Posterior cingulate gyrus (tissue), 11 donors: ENCODE measurements around the gene FAN1.
A peak's percentile ranks its signal among the peaks of the same experiment; 100 is the strongest.

Experiments used
- DNase-seq, 10 donors: peaks; one replicate each; pipeline versions ENCODE4 v3.0.0 to v3.0.0-alpha.2; 2020 to 2021; ENCODE audit warnings: mixed read lengths in 3 of 10
- intact Hi-C: fragments of 100-400 bp; cut with DNase I; formaldehyde crosslinking; loops from one replicate; pipeline ENCODE4 v1.15.1; 2023

The FAN1 gene

GRCh38 chr15:30918366-30918765, 14.7 kb downstream of the FAN1 start:
- DNase-seq: peak in 1 of 10 donors; percentile 22

GRCh38 chr15:30919877-30920550, 16.3 kb downstream of the FAN1 start:
- intact Hi-C loops: no loop called here
- DNase-seq: peak in 1 of 10 donors; percentile 39

More at GRCh38 chr15:30918366-30918765, 14.7 kb downstream of the FAN1 start:
- intact Hi-C loops: no loop called here

- DNase-seq: peak in 1 of 10 donors; percentile 37
- intact Hi-C loops: no loop called here
Measured at GRCh38 chr15:30921106-30921505, 17.4 kb downstream of the FAN1 start.

- intact Hi-C loops: loop anchor here (2.0 kb wide), 1 partner anchor 69 kb away; the partner anchor contains the start of gene MTMR10
- peak in 9 of 10 donors; percentile 41 to 96 (median 68) for DNase-seq
Measured at GRCh38 chr15:30921781-30922479, 18.2 kb downstream of the FAN1 start.

- peak; percentile 78 to 98 (median 86) for DNase-seq
- intact Hi-C loops: loop anchor here (2.0 kb wide), 1 partner anchor 68 kb away; the partner anchor contains the start of gene MTMR10
Measured at GRCh38 chr15:30922480-30923311, 19.0 kb downstream of the FAN1 start.

GRCh38 chr15:30923429-30923828, 19.7 kb downstream of the FAN1 start:
- DNase-seq: peak; percentile 63 to 98 (median 74)
- intact Hi-C loops: loop anchor here (2.0 kb wide), 1 partner anchor 67 kb away; the partner anchor contains the start of gene MTMR10

GRCh38 chr15:30924353-30924752, 20.6 kb downstream of the FAN1 start:
- no peak for DNase-seq
- intact Hi-C loops: no loop called here

- DNase-seq: peak in 1 of 10 donors; percentile 75
- intact Hi-C loops: no loop called here
Measured at GRCh38 chr15:30925686-30926085, 22.0 kb downstream of the FAN1 start.

- peak in 1 of 10 donors; percentile 56 for DNase-seq
- intact Hi-C loops: no loop called here
Measured at GRCh38 chr15:30926161-30926560, 22.4 kb downstream of the FAN1 start.

- intact Hi-C loops: no loop called here
- DNase-seq: peak in 1 of 10 donors; percentile 56
Measured at GRCh38 chr15:30927148-30927761, 23.5 kb downstream of the FAN1 start.

- peak in 1 of 10 donors; percentile 44 for DNase-seq
- intact Hi-C loops: no loop called here
Measured at GRCh38 chr15:30928076-30928475, 24.4 kb downstream of the FAN1 start.

- no peak for DNase-seq
- intact Hi-C loops: no loop called here
Measured at GRCh38 chr15:30929064-30929669, 25.5 kb downstream of the FAN1 start.

- intact Hi-C loops: no loop called here
- peak in 1 of 10 donors; percentile 43 for DNase-seq
Measured at GRCh38 chr15:30929982-30930381, 26.3 kb downstream of the FAN1 start.

- intact Hi-C loops: no loop called here
- DNase-seq: no peak
Measured at GRCh38 chr15:30930422-30930821, 26.7 kb downstream of the FAN1 start.

GRCh38 chr15:30933293-30933692, 29.6 kb downstream of the FAN1 start:
- intact Hi-C loops: no loop called here
- no peak for DNase-seq

- DNase-seq: peak in 1 of 10 donors; percentile 66
- intact Hi-C loops: no loop called here
Measured at GRCh38 chr15:30939161-30939560, 35.4 kb downstream of the FAN1 start.

- intact Hi-C loops: loop anchor here (10.0 kb wide), 2 partner anchors 64 to 184 kb away; no protein-coding TSS in a partner anchor
- DNase-seq: no peak
Measured at GRCh38 chr15:30940359-30940758, 36.6 kb downstream of the FAN1 start.

- intact Hi-C loops: loop anchor here (10.0 kb wide), 2 partner anchors 63 to 183 kb away; no protein-coding TSS in a partner anchor
- peak in 1 of 10 donors; percentile 66 for DNase-seq
Measured at GRCh38 chr15:30941520-30941919, 37.8 kb downstream of the FAN1 start.

GRCh38 chr15:30943654-30944335, 40.1 kb downstream of the FAN1 start:
- intact Hi-C loops: loop anchor here (10.0 kb wide), 2 partner anchors 61 to 181 kb away; no protein-coding TSS in a partner anchor
- peak in 1 of 10 donors; percentile 64 for DNase-seq
